SH-SY5Y (cell line): ENCODE data around the gene SLC6A4.

Experiments
- GATA2 ChIP-seq: IDR thresholded peaks from 2 replicates; pipeline ENCODE4 v1.6.1; 2011; ENCODE audit warnings: mild to moderate bottlenecking, low read depth, low read length
- GATA3 ChIP-seq: IDR thresholded peaks from 2 replicates; pipeline ENCODE4 v1.6.1; 2011; ENCODE audit warnings: low read depth, mild to moderate bottlenecking, low read length, moderate library complexity

DNA sequence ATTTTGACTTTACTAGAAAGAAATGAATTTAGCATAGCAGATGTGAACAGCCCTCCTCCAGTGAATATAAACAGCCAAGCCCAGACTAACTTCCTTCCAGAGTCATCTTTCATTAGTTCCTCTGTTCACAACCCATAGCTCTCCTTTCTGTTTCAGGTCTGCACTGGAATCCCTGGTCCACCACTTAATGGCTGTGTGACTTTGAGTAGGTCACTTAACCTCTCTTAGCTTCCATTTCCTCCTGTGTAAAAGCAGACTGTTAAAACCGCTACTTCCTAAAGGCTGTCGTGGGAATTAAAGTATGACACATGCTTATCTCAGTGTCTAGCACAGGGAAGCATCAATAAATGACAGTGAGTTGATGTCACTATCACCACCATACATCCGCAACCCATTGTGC is 7.5 kb downstream of the SLC6A4 start:
- TF ChIP-seq GATA2 (no peak), GATA3 (no peak)
